GM19395 (cell line): ENCODE data around the gene TRPM6.
"Not testable (repeated sequence)": the region's sequence is repeated elsewhere in the genome, so short reads cannot be mapped to it uniquely, and the experiment has no call there.

Source experiments
- ATAC-seq: cut with Tn5 transposase; IDR thresholded peaks from one replicate; pipeline ENCODE4 v1.9.1; 2021; ENCODE audit warnings: mild to moderate bottlenecking, moderate library complexity; ENCODE audit not compliant: unreplicated experiment

Gene TRPM6

GRCh38 chr9:74887041-74887980, at the start of gene TRPM6:
Gene TRPM6 (minus strand): TSS chr9:74887921. CDS start chr9:74887856, 65 bp downstream.
- no peak for ATAC-seq

GRCh38 chr9:74935008-74935407, 47.3 kb upstream of the TRPM6 start:
- no peak for ATAC-seq

GRCh38 chr9:74921737-74922136, 34.0 kb upstream of the TRPM6 start:
- no peak for ATAC-seq

- ATAC-seq: no peak
Measured at GRCh38 chr9:74920944-74921626, 33.4 kb upstream of the TRPM6 start.

GRCh38 chr9:74910036-74910435, 22.3 kb upstream of the TRPM6 start:
- ATAC-seq: no peak

GRCh38 chr9:74908665-74909064, 20.9 kb upstream of the TRPM6 start:
- ATAC-seq: no peak

- no peak for ATAC-seq
Measured at GRCh38 chr9:74907085-74907484, 19.4 kb upstream of the TRPM6 start.

- no peak for ATAC-seq
Measured at GRCh38 chr9:74901001-74901400, 13.3 kb upstream of the TRPM6 start.

- not testable (repeated sequence) for ATAC-seq
Measured at GRCh38 chr9:74888449-74888848, 728 bp upstream of the TRPM6 start.

GRCh38 chr9:74887981-74888370, 255 bp upstream of the TRPM6 start:
- no peak for ATAC-seq

- no peak for ATAC-seq
Measured at GRCh38 chr9:74876382-74876949, 11.3 kb downstream of the TRPM6 start.

- no peak for ATAC-seq
Measured at GRCh38 chr9:74875656-74876055, 12.1 kb downstream of the TRPM6 start.

- ATAC-seq: no peak
Measured at GRCh38 chr9:74874220-74874619, 13.5 kb downstream of the TRPM6 start.

- no peak for ATAC-seq
Measured at GRCh38 chr9:74872619-74873233, 15.0 kb downstream of the TRPM6 start.

GRCh38 chr9:74867483-74867882, 20.2 kb downstream of the TRPM6 start:
- ATAC-seq: no peak

- no peak for ATAC-seq
Measured at GRCh38 chr9:74865177-74865576, 22.5 kb downstream of the TRPM6 start.

GRCh38 chr9:74861773-74862474, 25.8 kb downstream of the TRPM6 start:
- ATAC-seq: no peak

- ATAC-seq: no peak
Measured at GRCh38 chr9:74861071-74861470, 26.6 kb downstream of the TRPM6 start.

GRCh38 chr9:74860247-74860646, 27.5 kb downstream of the TRPM6 start:
- not testable (repeated sequence) for ATAC-seq

GRCh38 chr9:74859786-74860185, 27.9 kb downstream of the TRPM6 start:
- ATAC-seq: no peak
